ENCODE data around the gene LRRC57. TPM values are rescaled to one million over a fixed set of nuclear protein-coding genes. Genes with fewer than 3 reads are reported as not detected.

Gene LRRC57
- polyA plus RNA-seq, 4 donors = 7.6 to 22.6 (median 13.3) TPM

GRCh38 chr15:42504631-42505030 lies 44.0 kb downstream of the LRRC57 start:
- Histone ChIP-seq H3K27me3 (ENCODE audit: control insufficient read depth in 3 of 3, insufficient read depth in 3 of 3, low read length in 3 of 3) (no peaks in the 10 kb centered on the region), H3K36me3 (ENCODE audit: control insufficient read depth in 3 of 3, insufficient read depth in 2 of 3, low read depth in 1 of 3, low read length in 3 of 3) (peaks cover 0 to 19% (median 0%) of the 10 kb centered on the region in 3 donors), H3K9me3 (ENCODE audit: control insufficient read depth in 2 of 2, insufficient read depth in 1 of 2, low read depth in 1 of 2, low read length in 1 of 2) (no peaks in the 10 kb centered on the region), H3K27ac (ENCODE audit: low read depth in 1 of 3, low read length in 2 of 3) (peak overlapping the region in 1 of 3 donors; percentile 76), H3K4me1 (ENCODE audit: control insufficient read depth in 3 of 3, insufficient read depth in 2 of 3, low read depth in 1 of 3, low read length in 2 of 3) (peaks cover 0 to 10% (median 7%) of the 10 kb centered on the region in 3 donors), H3K4me3 (ENCODE audit: low read depth in 1 of 3, low read length in 3 of 3) (no peak overlapping the region)
- FAIRE-seq = no peak
- 60 to 85% (median 76%) methylated on average over 3 of the region's 3 CpGs for WGBS, 3 donors
- DNase-seq = no peak

GRCh38 chr15:42503825-42504224 lies 44.8 kb downstream of the LRRC57 start:
- no peaks in the 10 kb centered on the region for H3K9me3 ChIP-seq (ENCODE audit: control insufficient read depth in 2 of 2, insufficient read depth in 1 of 2, low read depth in 1 of 2, low read length in 1 of 2)
- H3K27me3 ChIP-seq (ENCODE audit: control insufficient read depth in 3 of 3, insufficient read depth in 3 of 3, low read length in 3 of 3) = no peaks in the 10 kb centered on the region
- DNase-seq = no peak
- 81 to 88% (median 86%) methylated on average over 1 of the region's 1 CpG for WGBS, 3 donors
- no peak overlapping the region for H3K27ac ChIP-seq (ENCODE audit: low read depth in 1 of 3, low read length in 2 of 3)
- peaks cover 0 to 13% (median 8%) of the 10 kb centered on the region in 3 donors for H3K4me1 ChIP-seq (ENCODE audit: control insufficient read depth in 3 of 3, insufficient read depth in 2 of 3, low read depth in 1 of 3, low read length in 2 of 3)
- H3K36me3 ChIP-seq (ENCODE audit: control insufficient read depth in 3 of 3, insufficient read depth in 2 of 3, low read depth in 1 of 3, low read length in 3 of 3) = peaks cover 0 to 21% (median 0%) of the 10 kb centered on the region in 3 donors
- no peak for FAIRE-seq
- no peak overlapping the region for H3K4me3 ChIP-seq (ENCODE audit: low read depth in 1 of 3, low read length in 3 of 3)

- Histone ChIP-seq H3K4me3 (ENCODE audit: low read depth in 1 of 3, low read length in 3 of 3) (no peak overlapping the region), H3K4me1 (ENCODE audit: control insufficient read depth in 3 of 3, insufficient read depth in 2 of 3, low read depth in 1 of 3, low read length in 2 of 3) (peaks cover 6 to 26% (median 8%) of the 10 kb centered on the region in 3 donors), H3K27ac (ENCODE audit: low read depth in 1 of 3, low read length in 2 of 3) (no peak overlapping the region), H3K36me3 (ENCODE audit: control insufficient read depth in 3 of 3, insufficient read depth in 2 of 3, low read depth in 1 of 3, low read length in 3 of 3) (peaks cover 0 to 24% (median 0%) of the 10 kb centered on the region in 3 donors), H3K9me3 (ENCODE audit: control insufficient read depth in 2 of 2, insufficient read depth in 1 of 2, low read depth in 1 of 2, low read length in 1 of 2) (no peaks in the 10 kb centered on the region), H3K27me3 (ENCODE audit: control insufficient read depth in 3 of 3, insufficient read depth in 3 of 3, low read length in 3 of 3) (no peaks in the 10 kb centered on the region)
- DNase-seq (no peak), FAIRE-seq (no peak)
- 58 to 73% (median 65%) methylated on average over 4 of the region's 4 CpGs for WGBS, 3 donors
Measured at GRCh38 chr15:42502477-42502876, 46.1 kb downstream of the LRRC57 start.

DNA sequence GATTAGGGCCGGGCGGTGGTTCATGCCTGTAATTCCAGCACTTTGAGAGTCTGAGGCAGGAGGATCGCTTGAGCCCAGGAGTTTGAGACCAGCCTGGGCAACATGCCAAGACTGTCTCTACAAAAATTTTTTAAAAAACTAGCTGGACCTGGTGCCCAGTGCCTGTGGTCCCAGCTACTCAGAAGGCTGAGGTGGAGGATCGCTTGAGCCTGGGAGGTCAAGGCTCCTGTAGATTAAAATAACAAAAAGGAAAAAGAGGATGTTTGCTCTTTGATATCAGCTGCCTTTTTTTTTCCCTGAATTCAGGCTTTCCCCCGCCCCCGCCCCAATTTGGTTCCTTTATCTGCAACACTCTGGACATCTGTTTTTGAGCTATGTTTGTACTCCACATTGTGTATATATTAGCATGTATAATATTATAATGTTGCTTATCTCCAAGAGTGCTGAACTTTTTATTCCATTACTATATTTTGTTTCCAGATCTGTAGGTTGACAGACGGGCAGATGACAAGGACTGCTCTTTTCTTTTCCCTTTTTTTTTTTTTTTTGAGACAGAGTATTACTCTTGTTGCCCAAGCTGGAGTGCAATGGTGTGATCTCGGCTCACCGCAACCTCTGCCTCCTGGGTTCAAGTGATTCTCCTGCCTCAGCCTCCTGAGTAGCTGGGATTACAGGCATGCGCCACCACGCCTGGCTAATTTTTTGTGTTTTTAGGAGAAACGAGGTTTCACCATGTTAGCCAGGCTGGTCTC lies 48.6 kb downstream of the LRRC57 start:
- Histone ChIP-seq H3K9me3 (ENCODE audit: control insufficient read depth in 2 of 2, insufficient read depth in 1 of 2, low read depth in 1 of 2, low read length in 1 of 2) (no peaks in the 10 kb centered on the region), H3K36me3 (ENCODE audit: control insufficient read depth in 3 of 3, insufficient read depth in 2 of 3, low read depth in 1 of 3, low read length in 3 of 3) (peaks cover 0 to 16% (median 0%) of the 10 kb centered on the region in 3 donors), H3K4me3 (ENCODE audit: low read depth in 1 of 3, low read length in 3 of 3) (no peak overlapping the region), H3K4me1 (ENCODE audit: control insufficient read depth in 3 of 3, insufficient read depth in 2 of 3, low read depth in 1 of 3, low read length in 2 of 3) (peaks cover 6 to 31% (median 6%) of the 10 kb centered on the region in 3 donors), H3K27me3 (ENCODE audit: control insufficient read depth in 3 of 3, insufficient read depth in 3 of 3, low read length in 3 of 3) (no peaks in the 10 kb centered on the region), H3K27ac (ENCODE audit: low read depth in 1 of 3, low read length in 2 of 3) (peak overlapping the region; percentile 65 to 73 (median 68))
- DNase-seq (no peak), FAIRE-seq (no peak)
- 75 to 88% (median 81%) methylated on average over 12 of the region's 12 CpGs for WGBS, 3 donors

DNA sequence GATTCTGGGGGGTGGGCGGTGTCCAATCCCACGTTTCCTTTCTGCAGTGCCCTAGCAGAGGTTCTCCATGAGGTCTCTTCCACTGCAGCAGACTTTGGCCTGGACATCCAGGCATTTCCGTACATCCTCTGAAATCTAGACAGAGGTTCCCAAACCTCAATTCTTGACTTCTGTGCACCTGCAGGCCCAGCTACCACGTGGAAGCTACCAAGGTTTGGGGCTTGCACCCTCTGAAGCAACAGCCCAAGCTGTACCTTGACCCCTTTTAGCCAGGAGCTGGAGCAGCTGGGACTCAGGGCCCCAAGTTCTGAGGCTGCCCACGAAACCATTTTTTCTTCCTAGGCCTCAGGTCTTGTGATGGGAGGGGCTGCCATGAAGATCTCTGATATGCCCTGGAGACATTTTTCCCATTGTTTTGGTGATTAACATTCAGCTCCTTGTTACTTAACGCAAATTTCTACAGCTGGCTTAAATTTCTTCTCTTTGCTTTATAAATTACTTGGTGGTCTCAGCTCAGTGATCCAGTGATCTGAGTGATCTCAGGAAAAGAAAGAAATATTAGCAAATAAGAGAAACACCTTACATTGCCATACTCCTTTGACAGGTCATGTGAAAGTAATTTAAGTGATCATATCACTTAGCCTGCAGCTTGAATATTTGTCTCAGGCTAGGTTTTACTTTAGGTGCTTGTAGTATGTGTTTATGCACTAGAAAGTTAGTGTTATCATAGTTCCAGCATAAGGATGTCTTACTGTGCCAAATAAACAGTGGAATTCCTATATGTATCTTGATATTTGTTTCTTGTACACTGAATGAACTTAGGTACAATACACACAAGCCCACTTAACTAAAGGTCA lies 50.2 kb downstream of the LRRC57 start:
- peak overlapping the region in 2 of 3 donors; percentile 58 to 73 for H3K27ac ChIP-seq (ENCODE audit: low read depth in 1 of 3, low read length in 2 of 3)

DNA sequence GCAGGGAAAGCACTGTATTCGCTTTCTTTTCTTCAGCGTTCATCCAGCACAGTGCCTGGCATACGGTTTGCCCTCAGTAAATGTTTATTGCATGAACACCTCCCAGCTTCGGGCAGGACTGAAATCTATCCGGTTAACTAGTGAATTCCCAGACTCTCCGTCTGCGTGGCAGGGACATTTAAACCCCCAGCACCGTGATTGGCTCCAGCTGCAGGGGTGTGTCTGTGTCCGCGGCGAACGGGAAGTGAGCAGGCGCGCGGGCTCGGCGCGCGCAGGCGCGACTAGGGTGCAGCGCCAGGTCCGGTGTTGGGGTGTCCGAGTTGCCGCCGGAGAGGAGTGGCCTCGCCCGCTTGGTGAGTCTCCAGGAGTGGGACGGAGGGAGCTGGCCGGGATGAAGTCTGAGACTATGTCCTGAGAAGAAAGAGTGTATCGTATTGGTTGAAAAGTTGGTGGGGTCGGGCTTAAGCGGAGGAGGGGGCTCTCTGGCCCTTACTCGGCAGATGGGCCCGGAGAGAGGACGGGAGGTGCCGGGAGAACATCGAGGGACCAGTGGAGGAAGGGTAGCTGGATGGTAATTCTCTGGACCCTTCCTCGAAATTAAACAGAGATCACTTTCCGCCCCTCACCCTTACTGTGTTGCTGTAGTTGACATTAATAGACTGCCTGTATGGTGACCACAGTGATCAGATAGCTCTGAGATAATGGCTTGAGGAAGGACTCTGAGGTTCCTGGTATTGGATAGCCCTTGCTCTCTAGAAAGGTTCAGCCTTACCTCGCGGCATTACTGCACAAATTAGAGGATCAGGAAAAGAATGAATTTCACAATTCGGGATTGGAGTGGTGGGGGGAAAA lies 53.0 kb downstream of the LRRC57 start, which contains the start of gene SNAP23:
Gene SNAP23, plus strand, starts transcription at position 274 of the 852 bp plus-strand sequence. CDS start 16,213 bp downstream, outside the sequence.
- WGBS, 3 donors = 0% methylated on average over 43 of the region's 43 CpGs
- no peaks in the 10 kb centered on the region for H3K9me3 ChIP-seq (ENCODE audit: control insufficient read depth in 2 of 2, insufficient read depth in 1 of 2, low read depth in 1 of 2, low read length in 1 of 2)
- no peaks in the 10 kb centered on the region for H3K27me3 ChIP-seq (ENCODE audit: control insufficient read depth in 3 of 3, insufficient read depth in 3 of 3, low read length in 3 of 3)
- FAIRE-seq (no peak), DNase-seq (peak; percentile 97 to 98)
- peak within 1 kb of the TSS; percentile 68 to 76 (median 71) for H3K4me3 ChIP-seq (ENCODE audit: low read depth in 1 of 3, low read length in 3 of 3)
- peaks cover 0 to 11% (median 0%) of the 10 kb centered on the region in 3 donors for H3K36me3 ChIP-seq (ENCODE audit: control insufficient read depth in 3 of 3, insufficient read depth in 2 of 3, low read depth in 1 of 3, low read length in 3 of 3)
- H3K27ac ChIP-seq (ENCODE audit: low read depth in 1 of 3, low read length in 2 of 3) = peak within 1 kb of the TSS; percentile 87 to 95 (median 90)
- peaks cover 8 to 32% (median 8%) of the 10 kb centered on the region in 3 donors for H3K4me1 ChIP-seq (ENCODE audit: control insufficient read depth in 3 of 3, insufficient read depth in 2 of 3, low read depth in 1 of 3, low read length in 2 of 3)

More for the DNA sequence above, 50.2 kb downstream of the LRRC57 start:
- Histone ChIP-seq H3K9me3 (ENCODE audit: control insufficient read depth in 2 of 2, insufficient read depth in 1 of 2, low read depth in 1 of 2, low read length in 1 of 2) (no peaks in the 10 kb centered on the region), H3K4me3 (ENCODE audit: low read depth in 1 of 3, low read length in 3 of 3) (no peak overlapping the region), H3K27me3 (ENCODE audit: control insufficient read depth in 3 of 3, insufficient read depth in 3 of 3, low read length in 3 of 3) (no peaks in the 10 kb centered on the region), H3K4me1 (ENCODE audit: control insufficient read depth in 3 of 3, insufficient read depth in 2 of 3, low read depth in 1 of 3, low read length in 2 of 3) (peaks cover 4 to 29% (median 6%) of the 10 kb centered on the region in 3 donors), H3K36me3 (ENCODE audit: control insufficient read depth in 3 of 3, insufficient read depth in 2 of 3, low read depth in 1 of 3, low read length in 3 of 3) (peaks cover 0 to 14% (median 0%) of the 10 kb centered on the region in 3 donors)
- DNase-seq (peak; percentile 13 to 83), FAIRE-seq (no peak)
- WGBS, 3 donors = 48 to 63% (median 55%) methylated on average over 6 of the region's 6 CpGs

DNA sequence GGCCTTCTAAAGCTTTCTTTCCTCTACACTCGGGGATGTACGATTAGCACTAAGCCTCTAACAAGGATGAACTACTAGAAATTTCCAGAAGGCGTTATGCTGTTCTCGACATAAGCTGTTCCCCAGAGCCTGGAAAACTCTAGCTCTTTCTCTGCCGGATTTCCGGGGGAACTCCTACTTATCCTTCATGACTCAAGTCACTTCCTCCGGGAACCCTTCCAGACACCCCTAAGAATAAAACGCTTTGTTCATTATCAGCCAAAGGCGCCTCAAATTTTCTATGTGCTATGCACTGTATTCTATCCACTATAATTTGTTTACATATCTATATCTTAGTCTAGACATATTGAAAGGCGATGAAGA lies 53.6 kb downstream of the LRRC57 start:
- 2 to 6% (median 4%) methylated on average over 10 of the region's 10 CpGs for WGBS, 3 donors
- FAIRE-seq = no peak
- Histone ChIP-seq H3K27me3 (ENCODE audit: control insufficient read depth in 3 of 3, insufficient read depth in 3 of 3, low read length in 3 of 3) (no peaks in the 10 kb centered on the region), H3K27ac (ENCODE audit: low read depth in 1 of 3, low read length in 2 of 3) (peak overlapping the region; percentile 87 to 95 (median 90)), H3K4me1 (ENCODE audit: control insufficient read depth in 3 of 3, insufficient read depth in 2 of 3, low read depth in 1 of 3, low read length in 2 of 3) (peaks cover 8 to 32% (median 8%) of the 10 kb centered on the region in 3 donors), H3K36me3 (ENCODE audit: control insufficient read depth in 3 of 3, insufficient read depth in 2 of 3, low read depth in 1 of 3, low read length in 3 of 3) (peaks cover 0 to 11% (median 0%) of the 10 kb centered on the region in 3 donors), H3K9me3 (ENCODE audit: control insufficient read depth in 2 of 2, insufficient read depth in 1 of 2, low read depth in 1 of 2, low read length in 1 of 2) (no peaks in the 10 kb centered on the region), H3K4me3 (ENCODE audit: low read depth in 1 of 3, low read length in 3 of 3) (peak overlapping the region; percentile 68 to 76 (median 71))
- peak in 1 of 2 donors; percentile 75 for DNase-seq

Data from small intestine (tissue), 7 donors.